Kidney (tissue), 14 donors: ENCODE data around the gene CST6. TPM values are rescaled to one million over a fixed set of nuclear protein-coding genes. Genes with fewer than 3 reads are reported as not detected.

Experiments used
- DNase-seq, 5 donors: peaks; one replicate each; pipeline ENCODE4 v3.0.0-alpha.2; 2013 to 2020
- FAIRE-seq: peaks from 2 replicates; lab custom pipeline; 2012; peaks lifted over from hg19 to GRCh38; lab: Jason Lieb, UNC
- H3K27ac ChIP-seq, 2 donors: one replicate each; pipeline ENCODE4 v1.7.0; 2013; ENCODE audit warnings: low read depth in 2 of 2, low read length in 2 of 2, inconsistent platforms in 1 of 2
- H3K27me3 ChIP-seq: one replicate; pipeline ENCODE4 v1.7.1; 2013; ENCODE audit warnings: low read length, inconsistent platforms; ENCODE audit not compliant: control insufficient read depth, insufficient read depth
- H3K36me3 ChIP-seq, 3 donors: one replicate each; pipeline versions ENCODE4 v1.7.0 to v1.7.1; 2013; ENCODE audit warnings: low read length in 3 of 3, control low read depth in 1 of 3, inconsistent platforms in 1 of 3; ENCODE audit not compliant: insufficient read depth in 3 of 3, control insufficient read depth in 2 of 3
- H3K4me1 ChIP-seq, 3 donors: one replicate each; pipeline versions ENCODE4 v1.7.0 to v1.7.1; 2013; ENCODE audit warnings: low read length in 3 of 3, inconsistent platforms in 1 of 3, low read depth in 1 of 3; ENCODE audit not compliant: control insufficient read depth in 2 of 3, insufficient read depth in 2 of 3
- H3K4me3 ChIP-seq, 3 donors: one replicate each; pipeline versions ENCODE4 v1.7.0 to v1.8.1; 2013; ENCODE audit warnings: low read length in 3 of 3, control low read depth in 1 of 3, inconsistent platforms in 1 of 3
- H3K9ac ChIP-seq, 3 donors: one replicate each; pipeline versions ENCODE4 v1.7.0 to v1.7.1; 2013; ENCODE audit warnings: low read length in 3 of 3, control low read depth in 1 of 3, inconsistent platforms in 1 of 3
- H3K9me3 ChIP-seq, 3 donors: one replicate each; pipeline versions ENCODE4 v1.7.0 to v1.7.1; 2013; ENCODE audit warnings: low read length in 3 of 3, control low read depth in 1 of 3, inconsistent platforms in 1 of 3; ENCODE audit not compliant: control insufficient read depth in 2 of 3, insufficient read depth in 1 of 3
- CTCF ChIP-seq: IDR thresholded peaks from 3 replicates; pipeline ENCODE4 v1.5.1; 2012; ENCODE audit warnings: mild to moderate bottlenecking, moderate library complexity, borderline replicate concordance; ENCODE audit not compliant: insufficient read depth; ENCODE audit errors: extremely low read depth
- intact Hi-C: fragments of 100-400 bp; cut with DNase I; formaldehyde crosslinking; loops from one replicate; pipeline ENCODE4 v1.11.1; 2022
- polyA plus RNA-seq: library from polyadenylated mRNA; stranded (reverse); fragments of 350-450 nt; fragmentation: Illumina TruSeq; extraction: RNeasy Lipid Tissue Mini Kit (QIAGEN cat#74804); gene quantifications from one replicate; pipeline ENCODE4 v1.2.3, GENCODE V29; 2014; ENCODE audit warnings: low read depth, low replicate concordance; ENCODE audit not compliant: insufficient read depth
- total RNA-seq: library from RNA; stranded (reverse); fragmentation: NEBNext Ultra II Directional; extraction: Animal tissue kit (Norgen Biotek cat#: 25700); gene quantifications from one replicate; pipeline ENCODE4 v1.2.1, GENCODE V29; 2021
- donor health status: control.
- donor health status: control.
- donor health status: control.
- donor health status: control.
- donor health status: control.
- donor health status: DM: yes; HTN: yes; CAD: no.
- donor health status: Normal renal cell carcinoma (clear cell type).

CST6 gene
- total and polyA plus RNA-seq, 2 donors from 2014 or later = 1.2 to 5.9 TPM

DNA sequence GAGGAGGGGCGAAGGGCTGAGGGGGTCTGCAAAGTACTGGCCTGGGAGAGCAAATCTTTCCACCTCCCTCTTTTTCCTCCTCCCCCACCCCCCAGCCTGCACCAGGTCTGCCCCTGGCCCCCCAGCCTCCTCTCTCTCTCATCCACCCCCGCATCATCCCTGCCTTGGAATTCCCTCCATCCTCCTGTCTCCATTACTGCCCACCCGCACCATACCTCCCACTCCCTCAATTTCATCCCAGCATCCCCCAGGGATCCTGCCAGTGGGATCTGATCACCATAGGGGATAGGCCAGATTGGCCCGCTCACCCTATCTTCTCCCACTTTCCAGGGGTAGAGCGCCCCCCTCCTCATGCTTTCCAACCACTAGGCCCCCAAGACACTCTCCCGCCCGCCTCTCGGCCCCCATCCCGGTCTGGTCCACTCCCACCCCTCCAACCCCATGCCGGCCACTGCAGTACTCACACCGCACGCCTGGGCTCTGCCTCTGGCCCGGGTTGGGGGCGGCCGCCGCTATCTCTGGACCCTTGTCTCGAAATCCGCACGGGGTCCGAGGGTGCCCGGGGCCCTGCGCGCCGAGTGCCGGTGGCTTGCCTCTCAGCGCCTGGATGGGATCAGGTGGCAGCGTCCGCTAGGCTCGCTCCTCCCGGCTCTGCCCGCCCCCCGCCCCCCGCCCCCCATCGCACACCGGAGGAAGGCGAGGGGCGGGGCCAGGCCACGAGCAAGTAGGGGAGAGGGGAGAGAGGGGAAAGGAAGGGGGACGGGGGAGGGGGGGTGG, 36.9 kb downstream of the CST6 start, which contains the start of gene GAL3ST3:
Gene GAL3ST3 (minus strand): TSS at position 615 of the 777 bp plus-strand sequence. CDS start 3,746 bp downstream, outside the sequence.
- Histone ChIP-seq H3K27ac (no peak within 1 kb of the TSS), H3K4me1 (peaks cover 0 to 25% (median 12%) of the 10 kb centered on the region in 3 donors), H3K9ac (no peak within 1 kb of the TSS), H3K4me3 (no peak within 1 kb of the TSS), H3K27me3 (no peaks in the 10 kb centered on the region), H3K9me3 (no peaks in the 10 kb centered on the region), H3K36me3 (no peaks in the 10 kb centered on the region)
- no peak for TF ChIP-seq CTCF
- DNase-seq = peak; percentile 75 to 83 (median 77)
- no peak for FAIRE-seq
- intact Hi-C loops = no loop called here

- no peak for TF ChIP-seq CTCF
- Histone ChIP-seq H3K4me3 (no peak overlapping the region), H3K27me3 (no peaks in the 10 kb centered on the region), H3K4me1 (peaks cover 0 to 23% (median 12%) of the 10 kb centered on the region in 3 donors), H3K36me3 (peaks cover 0 to 11% (median 8%) of the 10 kb centered on the region in 3 donors), H3K9me3 (no peaks in the 10 kb centered on the region), H3K9ac (peak overlapping the region in 1 of 3 donors; percentile 83), H3K27ac (no peak overlapping the region)
- DNase-seq = peak in 4 of 5 donors; percentile 34 to 83 (median 55)
- no peak for FAIRE-seq
- intact Hi-C loops = no loop called here
These were observed 38.9 kb downstream of the CST6 start for GRCh38 chr11:66050581-66051231.

DNA sequence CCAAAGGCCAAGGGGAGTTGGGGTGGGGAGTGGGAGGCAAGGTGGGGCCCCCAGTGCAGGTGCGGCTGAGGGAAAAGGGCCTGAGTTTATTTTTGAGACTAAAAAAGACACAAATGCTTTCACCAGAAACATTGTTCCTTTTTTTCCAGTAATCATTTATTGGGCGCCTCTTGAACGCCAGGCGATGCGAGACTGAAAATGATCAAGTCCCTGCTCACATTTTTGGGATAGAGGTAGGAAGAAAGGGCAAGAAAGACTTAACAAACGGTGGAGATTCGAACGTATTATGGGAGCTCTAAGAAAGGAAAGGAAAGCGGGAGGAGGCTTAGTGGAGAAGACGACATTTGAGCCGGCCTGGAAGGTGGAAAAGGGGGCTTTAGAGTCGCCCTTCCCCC, 39.6 kb downstream of the CST6 start:
- Histone ChIP-seq H3K4me1 (peaks cover 0 to 23% (median 12%) of the 10 kb centered on the region in 3 donors), H3K27ac (peak overlapping the region; percentile 73 to 83), H3K9me3 (no peaks in the 10 kb centered on the region), H3K4me3 (peak overlapping the region; percentile 57 to 95 (median 66)), H3K27me3 (no peaks in the 10 kb centered on the region), H3K36me3 (peaks cover 0 to 15% (median 10%) of the 10 kb centered on the region in 3 donors), H3K9ac (peak overlapping the region; percentile 37 to 83 (median 44))
- intact Hi-C loops = no loop called here
- peak in 1 of 5 donors; percentile 14 for DNase-seq
- no peak for TF ChIP-seq CTCF
- FAIRE-seq = no peak
